ENCODE measurements around the gene SPR. TPM values are rescaled to one million over a fixed set of nuclear protein-coding genes. Genes with fewer than 3 reads are reported as not detected.
A peak's percentile ranks its signal among the peaks of the same experiment; 100 is the strongest.

The SPR gene
- total and polyA plus RNA-seq, 2 of the 13 experiments (the other 11 are each of a cell fraction or from before 2014, with no cell fraction given), result 34.0 to 96.0 TPM

- TF ChIP-seq ZNF614 (CRISPR knock-in tag; IDR thresholded peaks at IDR 0.05; ENCODE audit: borderline replicate concordance), result no peak; the same call in 1 of the 2 replicates
- TF ChIP-seq ZNF121 (CRISPR knock-in tag; IDR thresholded peaks at IDR 0.05), result no peak
- TF ChIP-seq, protein P1, sequence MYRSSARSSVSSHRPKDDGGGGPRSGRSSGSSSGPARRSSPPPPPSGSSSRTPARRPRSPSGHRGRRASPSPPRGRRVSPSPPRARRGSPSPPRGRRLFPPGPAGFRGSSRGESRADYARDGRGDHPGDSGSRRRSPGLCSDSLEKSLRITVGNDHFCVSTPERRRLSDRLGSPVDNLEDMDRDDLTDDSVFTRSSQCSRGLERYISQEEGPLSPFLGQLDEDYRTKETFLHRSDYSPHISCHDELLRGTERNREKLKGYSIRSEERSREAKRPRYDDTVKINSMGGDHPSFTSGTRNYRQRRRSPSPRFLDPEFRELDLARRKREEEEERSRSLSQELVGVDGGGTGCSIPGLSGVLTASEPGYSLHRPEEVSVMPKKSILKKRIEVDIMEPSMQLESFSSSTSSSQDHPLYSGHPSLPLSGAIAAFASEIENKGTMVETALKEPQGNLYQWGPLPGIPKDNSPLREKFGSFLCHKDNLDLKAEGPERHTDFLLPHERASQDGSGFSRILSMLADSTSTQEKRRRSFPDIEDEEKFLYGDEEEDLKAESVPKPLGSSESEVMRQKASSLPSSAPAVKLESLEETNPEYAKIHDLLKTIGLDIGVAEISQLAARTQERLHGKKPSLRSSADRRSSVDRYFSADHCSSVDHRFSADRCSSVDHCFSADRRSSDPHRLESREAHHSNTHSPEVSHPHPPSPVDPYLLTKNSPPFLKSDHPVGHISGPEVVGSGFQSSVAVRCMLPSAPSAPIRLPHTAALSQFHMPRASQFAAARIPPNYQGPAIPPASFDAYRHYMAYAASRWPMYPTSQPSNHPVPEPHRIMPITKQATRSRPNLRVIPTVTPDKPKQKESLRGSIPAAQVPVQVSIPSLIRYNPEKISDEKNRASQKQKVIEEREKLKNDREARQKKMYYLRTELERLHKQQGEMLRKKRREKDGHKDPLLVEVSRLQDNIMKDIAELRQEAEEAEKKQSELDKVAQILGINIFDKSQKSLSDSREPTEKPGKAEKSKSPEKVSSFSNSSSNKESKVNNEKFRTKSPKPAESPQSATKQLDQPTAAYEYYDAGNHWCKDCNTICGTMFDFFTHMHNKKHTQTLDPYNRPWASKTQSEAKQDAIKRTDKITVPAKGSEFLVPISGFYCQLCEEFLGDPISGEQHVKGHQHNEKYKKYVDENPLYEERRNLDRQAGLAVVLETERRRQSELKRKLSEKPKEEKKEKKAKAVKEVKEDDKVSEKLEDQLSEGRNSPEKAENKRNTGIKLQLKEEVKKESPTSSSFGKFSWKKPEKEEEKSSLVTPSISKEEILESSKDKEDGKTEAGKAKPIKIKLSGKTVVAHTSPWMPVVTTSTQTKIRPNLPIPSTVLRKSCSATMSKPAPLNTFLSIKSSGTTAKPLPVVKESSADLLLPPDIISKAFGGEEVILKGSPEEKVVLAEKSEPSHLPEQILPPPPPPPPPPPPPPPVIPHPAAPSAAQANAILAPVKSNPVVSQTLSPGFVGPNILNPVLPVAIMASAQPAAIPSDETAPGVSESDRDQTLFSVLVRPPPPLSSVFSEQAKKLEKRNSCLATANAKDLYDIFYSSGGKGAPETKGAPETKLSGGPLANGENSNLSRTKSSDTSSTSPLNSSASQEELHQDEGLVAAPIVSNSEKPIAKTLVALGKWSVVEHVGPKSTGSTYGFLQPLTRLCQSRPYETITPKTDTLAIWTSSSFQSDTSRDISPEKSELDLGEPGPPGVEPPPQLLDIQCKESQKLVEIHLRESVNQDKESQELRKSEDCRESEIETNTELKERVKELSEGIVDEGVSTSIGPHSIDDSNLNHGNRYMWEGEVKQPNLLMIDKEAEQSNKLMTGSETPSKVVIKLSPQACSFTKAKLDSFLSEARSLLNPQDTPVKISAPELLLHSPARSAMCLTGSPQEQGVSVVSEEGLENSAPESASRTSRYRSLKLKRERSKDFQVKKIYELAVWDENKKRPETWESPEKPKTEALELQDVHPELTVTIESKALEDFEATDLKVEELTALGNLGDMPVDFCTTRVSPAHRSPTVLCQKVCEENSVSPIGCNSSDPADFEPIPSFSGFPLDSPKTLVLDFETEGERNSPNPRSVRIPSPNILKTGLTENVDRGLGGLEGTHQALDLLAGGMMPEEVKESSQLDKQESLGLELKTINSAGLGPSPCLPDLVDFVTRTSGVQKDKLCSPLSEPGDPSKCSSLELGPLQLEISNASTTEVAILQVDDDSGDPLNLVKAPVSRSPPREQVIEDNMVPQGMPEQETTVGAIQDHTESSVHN (CRISPR knock-in tag; IDR thresholded peaks at IDR 0.05), result no peak
- TF ChIP-seq JARID2 (CRISPR knock-in tag; IDR thresholded peaks at IDR 0.05; ENCODE audit: insufficient replicate concordance), result no peak
- no peak for TF ChIP-seq KLF16 (CRISPR knock-in tag; IDR thresholded peaks at IDR 0.05)
- TF ChIP-seq MBD4 (IDR thresholded peaks at IDR 0.05; ENCODE audit: borderline replicate concordance, low read length), result no peak
- no peak; the same call in 1 of the 2 replicates for TF ChIP-seq NFYB (CRISPR knock-in tag; IDR thresholded peaks at IDR 0.05)
- no peak for TF ChIP-seq ZNF589 (CRISPR knock-in tag; conservative IDR thresholded peaks at IDR 0.05)
- TF ChIP-seq, protein P2, sequence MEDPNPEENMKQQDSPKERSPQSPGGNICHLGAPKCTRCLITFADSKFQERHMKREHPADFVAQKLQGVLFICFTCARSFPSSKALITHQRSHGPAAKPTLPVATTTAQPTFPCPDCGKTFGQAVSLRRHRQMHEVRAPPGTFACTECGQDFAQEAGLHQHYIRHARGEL (CRISPR knock-in tag; IDR thresholded peaks at IDR 0.05), result no peak
- TF ChIP-seq, protein P3, sequence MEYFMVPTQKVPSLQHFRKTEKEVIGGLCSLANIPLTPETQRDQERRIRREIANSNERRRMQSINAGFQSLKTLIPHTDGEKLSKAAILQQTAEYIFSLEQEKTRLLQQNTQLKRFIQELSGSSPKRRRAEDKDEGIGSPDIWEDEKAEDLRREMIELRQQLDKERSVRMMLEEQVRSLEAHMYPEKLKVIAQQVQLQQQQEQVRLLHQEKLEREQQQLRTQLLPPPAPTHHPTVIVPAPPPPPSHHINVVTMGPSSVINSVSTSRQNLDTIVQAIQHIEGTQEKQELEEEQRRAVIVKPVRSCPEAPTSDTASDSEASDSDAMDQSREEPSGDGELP (IDR thresholded peaks at IDR 0.05; ENCODE audit: borderline replicate concordance, low read depth), result no peak; the same call in 1 of the 2 replicates
- TF ChIP-seq ZNF564 (CRISPR knock-in tag; IDR thresholded peaks at IDR 0.05), result no peak
- no peak; the same call in 1 of the 2 replicates for TF ChIP-seq SP2 (CRISPR knock-in tag; IDR thresholded peaks at IDR 0.05)
- TF ChIP-seq, protein P4, sequence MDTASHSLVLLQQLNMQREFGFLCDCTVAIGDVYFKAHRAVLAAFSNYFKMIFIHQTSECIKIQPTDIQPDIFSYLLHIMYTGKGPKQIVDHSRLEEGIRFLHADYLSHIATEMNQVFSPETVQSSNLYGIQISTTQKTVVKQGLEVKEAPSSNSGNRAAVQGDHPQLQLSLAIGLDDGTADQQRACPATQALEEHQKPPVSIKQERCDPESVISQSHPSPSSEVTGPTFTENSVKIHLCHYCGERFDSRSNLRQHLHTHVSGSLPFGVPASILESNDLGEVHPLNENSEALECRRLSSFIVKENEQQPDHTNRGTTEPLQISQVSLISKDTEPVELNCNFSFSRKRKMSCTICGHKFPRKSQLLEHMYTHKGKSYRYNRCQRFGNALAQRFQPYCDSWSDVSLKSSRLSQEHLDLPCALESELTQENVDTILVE (CRISPR knock-in tag; IDR thresholded peaks at IDR 0.05), result no peak
- no peak for TF ChIP-seq FOXP1 (IDR thresholded peaks at IDR 0.05)
- TF ChIP-seq FOXP1 (CRISPR knock-in tag; IDR thresholded peaks at IDR 0.05), result no peak
- TF ChIP-seq ZNF678 (CRISPR knock-in tag; IDR thresholded peaks at IDR 0.05), result no peak; the same call in 1 of the 2 replicates
- no peak for TF ChIP-seq TEAD3 (CRISPR knock-in tag; optimal IDR thresholded peaks at IDR 0.05; ENCODE audit: borderline replicate concordance)
- TF ChIP-seq MIXL1 (CRISPR knock-in tag; IDR thresholded peaks at IDR 0.05), result 0 out of 2 replicates have a peak, but pooled peaks have one; percentile 6
- TF ChIP-seq TEF (CRISPR knock-in tag; IDR thresholded peaks at IDR 0.05), result no peak
- TF ChIP-seq SMARCE1 (IDR thresholded peaks at IDR 0.05; ENCODE audit: borderline replicate concordance), result no peak
Measured at GRCh38 chr2:72887032-72887739, at the start of gene SPR (continued).
